COLO829 (cell line): Measurements from ENCODE around the gene TYW5.
"Not testable (repeated sequence)": the region's sequence is repeated elsewhere in the genome, so short reads cannot be mapped to it uniquely, and the experiment has no call there.

ENCODE experiments used
- DNase-seq: peaks from one replicate; pipeline ENCODE4 v3.0.0; 2012; ENCODE audit warnings: low spot score

The TYW5 gene

DNA sequence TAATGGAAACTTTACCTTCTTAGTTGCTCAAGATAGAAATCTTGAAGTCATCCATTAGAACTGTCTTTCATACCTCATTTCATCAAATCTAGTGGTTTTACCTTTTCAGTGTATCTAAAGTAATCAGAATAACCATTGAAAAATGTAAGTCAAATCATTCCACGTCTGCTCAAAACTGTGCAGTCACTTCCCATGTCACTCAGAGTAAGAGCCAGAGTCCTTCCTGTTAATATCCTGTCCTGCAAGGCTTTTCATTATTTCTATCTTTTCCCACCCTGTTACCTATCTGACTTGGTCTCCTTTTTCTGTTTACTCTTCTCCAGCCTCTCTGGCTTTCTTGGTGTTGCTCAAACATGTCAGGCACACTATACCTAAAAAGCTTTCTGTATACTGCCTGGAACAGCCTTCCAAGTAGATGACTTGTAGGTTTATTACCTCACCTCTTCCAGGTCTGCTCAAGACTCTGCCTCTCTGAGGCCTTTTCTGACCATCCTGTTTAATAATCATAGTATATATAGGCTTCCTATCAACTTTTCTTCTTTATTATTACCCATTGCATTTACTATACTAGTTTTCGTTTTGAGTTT lies 40.8 kb downstream of the TYW5 start:
- no peak for DNase-seq

DNA sequence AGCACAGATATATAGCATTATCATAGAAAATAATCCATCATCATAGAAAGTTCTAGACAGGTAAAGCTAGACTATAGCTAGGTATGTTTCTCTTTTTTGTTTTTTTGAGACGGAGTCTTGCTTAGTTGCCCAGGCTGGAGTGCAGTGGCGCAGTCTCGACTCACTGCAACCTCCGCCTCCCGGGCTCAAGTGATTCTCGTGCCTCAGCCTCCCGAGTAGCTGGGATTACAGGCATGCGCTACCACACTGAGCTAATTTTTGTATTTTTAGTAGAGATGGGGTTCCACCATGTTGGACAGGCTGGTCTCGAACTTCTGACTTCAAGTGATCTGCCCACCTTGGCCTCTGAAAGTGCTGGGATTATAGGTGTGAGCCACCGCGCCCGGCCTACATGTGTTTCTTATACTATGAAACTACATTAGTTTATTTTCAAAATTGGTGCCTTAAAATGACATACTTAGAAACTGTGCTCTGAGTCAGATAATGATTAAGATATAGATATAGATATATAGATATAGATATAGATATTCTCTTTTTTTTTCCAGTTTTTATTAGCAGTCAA lies 42.7 kb downstream of the TYW5 start:
- not testable (repeated sequence) for DNase-seq

DNA sequence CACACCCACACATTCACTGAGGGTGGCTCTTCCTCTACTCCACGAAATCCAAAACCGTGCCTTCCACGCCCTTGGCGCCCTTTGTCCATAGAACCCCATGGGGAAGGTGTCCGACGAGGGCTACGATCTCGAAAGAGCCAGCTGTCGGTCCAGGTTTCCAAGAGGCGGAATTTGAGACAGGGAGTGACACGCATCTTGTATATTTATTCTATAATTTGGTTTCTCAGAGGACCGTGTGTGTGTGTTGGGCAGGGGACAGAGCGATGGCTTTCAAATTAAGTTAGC lies 43.5 kb downstream of the TYW5 start:
- no peak for DNase-seq

DNA sequence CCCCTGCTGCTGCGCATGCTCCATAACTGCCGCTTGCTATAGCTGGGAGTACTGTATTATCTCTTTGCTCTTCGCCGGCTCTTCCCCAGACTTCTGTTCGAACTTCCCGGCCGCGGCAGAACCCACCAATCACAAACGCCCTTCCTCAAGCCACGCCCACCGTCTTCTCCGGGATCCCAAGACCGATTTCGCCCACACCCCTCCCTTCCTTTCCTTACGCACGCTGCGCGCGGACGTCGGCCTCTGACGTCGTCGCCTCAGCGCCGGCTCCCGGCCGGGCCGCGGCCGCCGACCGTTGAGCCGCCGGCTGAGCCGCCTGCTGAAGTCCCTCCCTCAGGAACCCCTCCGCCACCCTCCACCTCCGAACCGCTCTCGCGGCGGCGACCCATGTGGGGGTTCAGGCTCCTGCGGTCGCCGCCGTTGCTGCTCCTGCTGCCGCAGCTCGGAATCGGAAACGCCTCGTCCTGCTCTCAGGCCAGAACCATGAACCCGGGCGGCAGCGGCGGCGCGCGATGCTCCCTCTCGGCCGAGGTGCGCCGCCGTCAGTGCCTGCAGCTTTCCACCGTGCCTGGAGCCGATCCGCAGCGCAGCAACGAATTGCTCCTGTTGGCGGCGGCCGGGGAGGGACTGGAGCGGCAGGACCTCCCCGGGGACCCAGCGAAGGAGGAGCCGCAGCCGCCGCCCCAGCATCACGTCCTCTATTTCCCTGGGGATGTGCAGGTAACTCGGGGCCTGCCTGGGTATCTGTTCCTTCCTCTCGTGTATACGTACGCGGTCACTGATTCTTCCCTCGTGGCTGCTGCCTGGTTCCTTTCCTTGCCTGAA lies 44.0 kb downstream of the TYW5 start, which contains the start of gene C2orf69:
Gene C2orf69, plus strand, starts transcription at position 242 of the 825 bp plus-strand sequence. Its CDS starts 146 bp downstream, at position 388.
- DNase-seq, result peak; percentile 94

DNA sequence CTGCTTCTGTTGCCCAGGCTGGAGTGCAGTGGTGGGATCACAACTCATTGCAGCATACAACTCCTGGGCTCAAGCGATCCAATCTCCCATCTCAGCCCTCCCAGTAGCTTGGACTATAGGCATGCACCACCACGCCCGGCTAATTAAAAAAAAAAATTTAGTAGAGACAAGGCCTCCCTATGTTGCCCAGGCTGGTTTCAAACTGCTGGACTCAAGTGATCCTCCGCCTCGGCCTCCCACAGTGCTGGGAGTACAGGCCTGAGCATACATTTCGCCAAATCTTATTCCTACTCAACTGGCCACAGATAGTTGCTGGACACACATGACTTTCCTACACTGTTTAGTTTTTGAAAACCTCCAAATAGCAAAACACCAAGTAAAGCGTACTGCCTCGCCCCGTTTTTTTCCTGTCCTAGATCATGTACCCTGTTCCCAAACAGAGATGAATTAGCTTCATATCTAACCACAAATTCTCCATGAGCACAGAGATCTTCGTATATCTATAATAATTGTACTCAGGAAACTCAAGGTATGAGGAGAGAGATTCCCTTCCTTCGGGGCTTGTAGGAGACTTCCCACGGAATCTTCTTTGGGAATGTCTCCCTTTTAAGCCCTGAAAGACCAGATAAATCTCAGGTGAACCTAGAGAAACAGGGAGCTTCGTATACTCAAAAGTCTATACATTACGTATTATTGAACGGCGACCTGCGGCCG lies 44.8 kb downstream of the TYW5 start:
- DNase-seq, result no peak

DNA sequence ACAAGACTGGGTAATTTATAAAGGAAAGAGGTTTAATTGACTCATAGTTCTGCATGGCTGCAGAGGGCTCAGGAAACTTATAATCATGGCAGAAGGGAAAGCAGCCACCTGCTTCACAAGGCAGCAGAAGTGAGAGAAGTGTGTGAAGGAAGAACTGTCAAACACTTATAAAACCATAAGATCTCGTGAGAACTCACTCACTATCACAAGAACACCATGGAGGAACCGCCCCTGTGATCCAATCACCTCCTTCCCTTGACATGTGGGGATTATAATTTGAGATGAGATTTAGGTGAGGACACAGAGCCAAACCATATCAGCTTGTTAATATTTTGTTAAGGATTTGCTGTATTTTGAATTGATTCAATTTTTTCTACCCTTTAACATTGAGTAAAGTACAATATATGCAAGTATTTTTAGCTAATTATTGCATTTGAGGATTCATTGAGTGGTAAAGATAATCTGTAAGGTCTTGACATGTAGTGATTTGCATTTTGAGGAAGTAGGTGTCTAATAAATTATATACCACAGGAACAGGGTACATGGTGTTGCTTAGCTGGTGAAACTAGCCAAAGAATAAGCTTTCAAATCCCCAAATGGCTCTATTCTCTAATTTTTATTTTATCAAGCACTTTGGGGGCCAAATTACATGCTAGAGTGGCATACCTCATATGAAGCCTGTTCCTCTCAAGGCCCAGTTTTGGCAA lies 48.1 kb downstream of the TYW5 start:
- no peak for DNase-seq

DNA sequence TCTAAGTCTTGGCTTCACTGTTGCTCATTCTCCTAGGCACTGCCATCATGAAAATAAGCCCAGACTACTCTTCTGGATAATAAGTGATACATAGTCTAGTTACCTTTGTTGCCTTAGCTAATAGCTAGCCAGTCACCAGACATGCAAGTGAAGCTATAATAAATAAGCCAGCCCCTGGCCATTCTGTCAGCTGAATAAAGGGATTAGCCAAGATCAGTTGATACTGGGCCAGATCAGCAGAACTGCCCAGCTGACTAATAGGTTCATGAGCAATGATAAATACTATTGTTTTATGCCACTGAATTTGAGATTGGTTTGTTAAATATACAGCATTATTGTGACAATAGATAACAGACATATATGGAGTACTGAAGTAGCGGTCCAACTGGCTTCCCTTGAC lies 52.2 kb downstream of the TYW5 start:
- no peak for DNase-seq

DNA sequence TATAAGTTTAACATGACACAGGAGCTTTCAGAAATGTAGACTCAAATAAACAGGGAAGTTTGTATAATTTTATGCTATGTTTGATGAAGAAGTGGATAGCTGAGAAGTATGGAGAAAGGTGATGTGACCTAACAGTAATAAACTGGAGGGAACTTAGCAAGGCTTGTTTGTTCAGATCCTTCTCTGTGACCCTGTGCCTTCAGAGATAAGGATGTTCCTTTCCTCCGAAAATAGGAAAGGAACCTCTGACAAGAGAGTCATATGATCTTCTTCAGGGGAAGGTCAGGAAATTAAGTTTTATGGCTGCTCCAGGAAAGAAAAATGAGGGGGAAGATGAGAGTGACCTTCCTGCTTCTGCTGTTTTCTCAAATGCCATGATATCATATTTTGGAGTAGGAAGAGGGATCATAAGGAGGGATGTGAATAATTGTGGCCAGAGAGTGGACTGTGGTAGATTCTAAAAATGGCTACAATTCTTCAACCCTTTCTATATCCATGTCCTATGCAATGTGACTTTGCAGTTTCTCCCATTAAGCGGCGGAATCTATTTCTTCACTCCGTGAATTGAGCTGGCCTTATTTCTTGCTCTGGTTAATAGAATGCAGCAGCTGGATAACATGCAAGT lies 52.7 kb downstream of the TYW5 start:
- DNase-seq, result no peak

DNA sequence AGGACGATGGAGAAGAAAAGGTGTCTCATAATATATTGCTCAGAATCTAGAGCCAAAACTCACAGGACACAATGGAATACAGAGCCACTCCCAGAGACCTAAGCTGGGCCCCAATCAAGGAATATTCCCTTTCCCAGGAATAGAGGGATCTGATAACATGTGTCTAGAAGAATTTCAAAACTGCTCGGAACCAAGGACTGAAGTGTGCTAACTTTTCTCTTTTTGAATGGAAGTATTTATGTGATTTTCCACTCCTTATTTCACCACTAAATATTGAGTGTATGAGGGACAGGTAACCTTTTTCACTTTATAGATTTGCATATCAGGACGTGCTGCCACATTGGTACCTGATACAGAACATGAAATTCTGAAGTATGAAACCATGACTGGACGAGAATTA lies 53.3 kb downstream of the TYW5 start:
- no peak for DNase-seq

DNA sequence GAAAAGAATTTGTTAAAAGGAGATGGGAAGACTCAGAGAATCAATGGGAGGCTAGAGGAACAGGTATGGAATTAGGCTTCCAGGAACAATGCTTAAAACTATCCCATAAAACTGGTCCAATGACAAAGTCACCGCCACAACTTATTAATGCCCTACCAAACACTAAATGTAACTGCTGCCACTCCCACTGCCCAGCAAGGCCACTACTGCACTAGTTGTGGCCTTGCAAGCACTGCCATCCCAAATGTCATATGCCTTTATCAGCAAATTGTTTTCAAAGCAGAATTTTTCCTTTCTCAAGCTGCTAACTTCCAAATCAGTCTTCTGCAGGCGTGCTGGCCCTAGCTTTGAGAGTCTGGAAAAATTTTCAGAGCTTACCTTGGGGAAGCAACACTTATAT lies 58.7 kb downstream of the TYW5 start:
- no peak for DNase-seq

DNA sequence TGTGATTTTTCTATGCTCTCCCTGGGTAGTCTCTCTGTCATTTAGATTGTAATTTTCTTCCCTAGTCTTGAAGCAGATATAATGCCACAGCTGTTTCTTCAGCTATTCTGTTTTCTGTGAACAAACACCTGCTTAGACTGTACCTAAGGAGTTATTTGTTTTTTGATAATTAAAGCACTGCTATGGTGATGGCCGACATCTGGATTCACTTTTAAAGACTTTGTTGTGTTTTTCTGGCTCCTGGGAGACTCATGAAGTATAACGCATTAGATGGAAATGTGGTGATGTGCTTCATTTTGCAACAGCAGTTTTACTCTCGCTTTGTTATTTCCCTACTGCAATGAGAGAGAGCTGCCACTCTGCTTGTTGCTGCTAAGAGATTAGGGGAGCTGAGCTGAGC lies 59.9 kb downstream of the TYW5 start:
- DNase-seq, result no peak

DNA sequence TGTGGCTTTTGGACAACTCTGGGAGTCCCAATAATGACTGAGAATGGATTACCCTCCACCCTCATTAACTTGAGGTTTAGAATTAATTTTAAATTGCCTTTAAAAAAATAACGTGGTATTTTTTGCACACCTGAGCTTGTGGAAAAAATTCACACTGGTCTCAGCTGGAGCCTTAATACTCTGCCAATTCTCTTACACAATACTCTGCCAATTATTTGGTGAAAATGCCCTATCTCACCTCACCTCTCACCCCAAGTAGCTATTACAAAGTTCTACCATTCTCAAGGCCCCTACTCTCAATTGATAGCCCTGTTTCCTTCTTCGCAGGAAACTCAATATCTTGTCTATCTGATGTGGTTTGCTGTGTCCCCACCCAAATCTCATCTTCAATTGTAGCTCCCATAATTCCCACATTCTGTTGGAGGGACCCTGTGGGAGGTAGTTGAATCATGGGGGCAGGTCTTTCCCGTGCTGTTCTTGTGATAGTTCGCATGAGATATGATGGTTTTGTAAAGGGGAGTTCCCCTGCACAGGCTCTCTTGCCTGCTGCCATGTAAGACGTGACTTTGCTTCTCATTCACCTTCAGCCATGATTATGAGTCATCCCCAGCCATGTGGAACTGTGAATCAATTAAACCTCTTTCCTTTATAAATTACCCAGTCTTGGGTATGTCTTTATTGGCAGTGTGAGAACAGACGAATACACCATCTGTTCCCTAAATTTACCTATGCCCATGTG lies 71.6 kb downstream of the TYW5 start:
- DNase-seq, result no peak

DNA sequence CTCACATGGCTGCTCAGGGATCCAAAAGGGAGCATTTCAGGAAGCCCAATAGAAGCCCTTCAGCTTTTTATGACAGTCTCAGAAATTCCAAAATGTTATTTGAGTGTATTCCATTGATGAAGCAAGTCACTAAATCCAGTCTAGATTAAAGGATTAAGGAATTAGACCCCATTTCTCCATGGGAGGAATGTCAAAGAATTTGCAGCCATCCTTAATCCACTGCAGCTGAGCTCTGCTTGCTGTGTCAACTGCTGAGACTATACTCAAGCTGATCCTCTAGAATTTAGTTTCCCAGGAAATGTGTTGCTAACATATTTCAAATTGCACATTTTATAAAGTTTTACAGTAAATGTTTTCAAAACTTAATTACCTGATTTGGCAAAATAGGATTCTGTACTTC lies 72.6 kb downstream of the TYW5 start:
- DNase-seq, result no peak
